Measurements from ENCODE around the gene ZBTB16.

DNA sequence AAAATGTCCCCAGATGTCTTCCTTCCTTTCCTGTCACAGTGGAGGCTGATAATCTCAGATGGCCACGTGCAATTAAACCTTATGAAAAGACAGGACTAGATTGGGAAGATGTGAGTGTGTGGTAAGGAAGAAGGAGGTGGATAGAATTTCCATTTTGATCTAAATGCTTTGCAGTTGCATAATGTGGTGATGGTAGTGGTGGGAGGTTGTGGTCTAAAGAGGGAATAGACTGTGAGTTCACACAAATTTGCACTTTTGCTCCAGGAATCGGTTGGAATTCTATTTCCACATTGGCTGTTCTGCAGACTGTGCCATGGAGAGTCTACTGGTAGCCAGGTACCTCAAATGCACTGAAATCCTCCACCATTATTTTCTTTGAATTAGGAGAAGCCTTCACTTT lies 93.3 kb downstream of the ZBTB16 start:
- TF ChIP-seq, protein P1, sequence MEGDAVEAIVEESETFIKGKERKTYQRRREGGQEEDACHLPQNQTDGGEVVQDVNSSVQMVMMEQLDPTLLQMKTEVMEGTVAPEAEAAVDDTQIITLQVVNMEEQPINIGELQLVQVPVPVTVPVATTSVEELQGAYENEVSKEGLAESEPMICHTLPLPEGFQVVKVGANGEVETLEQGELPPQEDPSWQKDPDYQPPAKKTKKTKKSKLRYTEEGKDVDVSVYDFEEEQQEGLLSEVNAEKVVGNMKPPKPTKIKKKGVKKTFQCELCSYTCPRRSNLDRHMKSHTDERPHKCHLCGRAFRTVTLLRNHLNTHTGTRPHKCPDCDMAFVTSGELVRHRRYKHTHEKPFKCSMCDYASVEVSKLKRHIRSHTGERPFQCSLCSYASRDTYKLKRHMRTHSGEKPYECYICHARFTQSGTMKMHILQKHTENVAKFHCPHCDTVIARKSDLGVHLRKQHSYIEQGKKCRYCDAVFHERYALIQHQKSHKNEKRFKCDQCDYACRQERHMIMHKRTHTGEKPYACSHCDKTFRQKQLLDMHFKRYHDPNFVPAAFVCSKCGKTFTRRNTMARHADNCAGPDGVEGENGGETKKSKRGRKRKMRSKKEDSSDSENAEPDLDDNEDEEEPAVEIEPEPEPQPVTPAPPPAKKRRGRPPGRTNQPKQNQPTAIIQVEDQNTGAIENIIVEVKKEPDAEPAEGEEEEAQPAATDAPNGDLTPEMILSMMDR (IDR thresholded peaks at IDR 0.05) = no peak
- TF ChIP-seq POLR2AphosphoS5 (IDR thresholded peaks at IDR 0.05; ENCODE audit: low read depth, low read length) = no peak
- TF ChIP-seq, protein P2, sequence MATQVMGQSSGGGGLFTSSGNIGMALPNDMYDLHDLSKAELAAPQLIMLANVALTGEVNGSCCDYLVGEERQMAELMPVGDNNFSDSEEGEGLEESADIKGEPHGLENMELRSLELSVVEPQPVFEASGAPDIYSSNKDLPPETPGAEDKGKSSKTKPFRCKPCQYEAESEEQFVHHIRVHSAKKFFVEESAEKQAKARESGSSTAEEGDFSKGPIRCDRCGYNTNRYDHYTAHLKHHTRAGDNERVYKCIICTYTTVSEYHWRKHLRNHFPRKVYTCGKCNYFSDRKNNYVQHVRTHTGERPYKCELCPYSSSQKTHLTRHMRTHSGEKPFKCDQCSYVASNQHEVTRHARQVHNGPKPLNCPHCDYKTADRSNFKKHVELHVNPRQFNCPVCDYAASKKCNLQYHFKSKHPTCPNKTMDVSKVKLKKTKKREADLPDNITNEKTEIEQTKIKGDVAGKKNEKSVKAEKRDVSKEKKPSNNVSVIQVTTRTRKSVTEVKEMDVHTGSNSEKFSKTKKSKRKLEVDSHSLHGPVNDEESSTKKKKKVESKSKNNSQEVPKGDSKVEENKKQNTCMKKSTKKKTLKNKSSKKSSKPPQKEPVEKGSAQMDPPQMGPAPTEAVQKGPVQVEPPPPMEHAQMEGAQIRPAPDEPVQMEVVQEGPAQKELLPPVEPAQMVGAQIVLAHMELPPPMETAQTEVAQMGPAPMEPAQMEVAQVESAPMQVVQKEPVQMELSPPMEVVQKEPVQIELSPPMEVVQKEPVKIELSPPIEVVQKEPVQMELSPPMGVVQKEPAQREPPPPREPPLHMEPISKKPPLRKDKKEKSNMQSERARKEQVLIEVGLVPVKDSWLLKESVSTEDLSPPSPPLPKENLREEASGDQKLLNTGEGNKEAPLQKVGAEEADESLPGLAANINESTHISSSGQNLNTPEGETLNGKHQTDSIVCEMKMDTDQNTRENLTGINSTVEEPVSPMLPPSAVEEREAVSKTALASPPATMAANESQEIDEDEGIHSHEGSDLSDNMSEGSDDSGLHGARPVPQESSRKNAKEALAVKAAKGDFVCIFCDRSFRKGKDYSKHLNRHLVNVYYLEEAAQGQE (IDR thresholded peaks at IDR 0.05; ENCODE audit: insufficient read depth in 1 of 2, low read depth in 2 of 2, low read length in 1 of 2) = no peak

Measured in Panc1 (cell line).